HAP-1 (cell line): ENCODE measurements around the gene IGLL5.
A peak's percentile ranks its signal among the peaks of the same experiment; 100 is the strongest.

ENCODE experiments used
- DNase-seq, 2 experiments: peaks; one replicate each; pipeline ENCODE4 v3.0.0-alpha.2; 2016 to 2020; ENCODE audit warnings: low spot score in 2 of 2
- H3K27me3 ChIP-seq: fragments of 250-450 bp; sonication (Bioruptor Pico); 2 replicates; pipeline ENCODE4 v1.5.1; 2020; ENCODE audit warnings: low read depth, mild to moderate bottlenecking, moderate library complexity
- H3K36me3 ChIP-seq: fragments of 250-450 bp; sonication (Bioruptor Pico); replicated peaks from 2 replicates; pipeline ENCODE4 v1.5.1; 2020; ENCODE audit warnings: mild to moderate bottlenecking
- H3K4me1 ChIP-seq: fragments of 250-450 bp; sonication (Bioruptor Pico); 2 replicates; pipeline ENCODE4 v1.5.1; 2020; ENCODE audit warnings: mild to moderate bottlenecking
- H3K4me3 ChIP-seq: fragments of 250-450 bp; sonication (Bioruptor Pico); 2 replicates; pipeline ENCODE4 v1.5.1; 2020; ENCODE audit warnings: mild to moderate bottlenecking, moderate library complexity
- H3K9me3 ChIP-seq: fragments of 250-450 bp; sonication (Bioruptor Pico); 2 replicates; pipeline ENCODE4 v1.5.1; 2020; ENCODE audit warnings: mild to moderate bottlenecking, moderate library complexity
- in situ Hi-C: fragments of 300-500 bp; cut with MboI; formaldehyde crosslinking; loops from 3 replicates; pipeline ENCODE4 v1.14.3; 2020; ENCODE audit warnings: low sequenced_read_pairs, inconsistent platforms, mixed read lengths

The IGLL5 gene

DNA sequence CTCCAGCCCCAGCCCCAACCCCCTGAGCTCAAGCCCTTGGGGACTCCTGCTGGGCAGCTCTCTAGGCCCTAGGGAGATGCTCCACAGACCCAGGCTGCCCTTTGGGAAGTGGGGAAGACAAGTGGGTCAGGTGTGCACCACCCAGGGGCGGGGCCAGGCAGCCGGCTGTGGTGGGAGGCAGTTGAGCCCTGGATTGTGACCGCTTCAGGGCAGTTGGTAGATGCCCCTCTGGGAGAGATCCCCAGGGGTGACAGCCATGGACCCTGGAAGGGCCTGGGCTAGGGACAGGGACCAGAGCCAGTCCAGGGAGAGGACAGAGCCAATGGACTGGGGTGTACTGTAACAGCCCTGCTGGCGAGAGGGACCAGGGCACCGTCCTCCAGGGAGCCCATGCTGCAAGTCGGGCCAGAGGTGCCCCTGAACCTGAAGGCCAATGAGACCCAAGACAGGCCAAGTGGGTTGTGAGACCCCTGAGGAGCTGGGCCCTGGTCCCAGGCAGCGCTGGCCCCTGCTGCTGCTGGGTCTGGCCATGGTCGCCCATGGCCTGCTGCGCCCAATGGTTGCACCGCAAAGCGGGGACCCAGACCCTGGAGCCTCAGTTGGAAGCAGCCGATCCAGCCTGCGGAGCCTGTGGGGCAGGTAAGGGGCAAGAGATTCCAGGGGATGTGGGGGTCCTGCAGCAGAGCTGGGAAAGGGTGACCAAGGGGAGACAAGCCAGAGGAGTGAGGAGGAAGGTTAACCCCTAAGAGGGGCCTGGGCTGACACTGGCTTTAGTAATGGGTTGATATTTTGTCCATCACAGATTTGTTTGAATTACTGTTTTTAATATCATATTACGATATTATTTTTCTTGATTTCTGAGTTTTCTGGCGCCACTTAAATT is at the start of gene IGLL5:
TSS of gene IGLL5 (plus strand) at position 196 of the 883 bp plus-strand sequence. CDS start at position 434, 238 bp downstream.
- H3K4me1 ChIP-seq = no peaks in the 10 kb centered on the region
- H3K4me3 ChIP-seq = no peak within 1 kb of the TSS
- peaks cover 34% of the 10 kb centered on the region for H3K27me3 ChIP-seq
- no peaks in the 10 kb centered on the region for H3K36me3 ChIP-seq
- no peak for DNase-seq
- in situ Hi-C loops = loop anchor here (10.0 kb wide), 1 partner anchor 293 kb away; no protein-coding TSS in a partner anchor
- H3K9me3 ChIP-seq = no peaks in the 10 kb centered on the region

DNA sequence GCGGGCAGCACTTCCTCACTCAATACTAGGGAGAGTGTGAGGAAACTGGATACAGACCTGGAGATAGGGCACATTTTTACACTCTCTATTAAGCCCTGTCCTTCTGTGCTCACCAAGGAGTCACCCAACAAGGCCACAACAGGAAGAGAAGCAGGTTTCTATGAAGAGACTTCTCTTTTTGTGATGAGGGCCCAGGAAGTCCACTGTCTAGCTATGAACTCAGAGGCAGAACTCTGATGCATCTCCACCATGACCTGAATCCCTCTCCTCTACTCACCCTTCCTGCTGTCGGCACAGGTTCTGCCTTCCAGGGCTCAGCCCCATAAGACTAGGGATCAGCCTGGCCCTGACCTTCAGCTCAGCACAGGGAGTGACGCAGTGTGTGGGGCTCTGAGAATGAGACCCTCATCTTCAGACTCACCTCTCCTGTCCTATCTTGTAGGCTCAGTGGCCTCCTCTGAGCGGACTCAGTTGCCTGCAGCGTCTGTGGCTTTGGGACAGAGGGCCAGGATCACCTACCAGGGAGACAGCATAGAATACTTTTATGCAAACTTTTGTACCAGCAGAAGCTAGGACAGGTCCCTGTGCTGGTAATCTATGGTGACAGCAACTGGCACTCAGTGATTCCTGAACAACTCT is 49.3 kb upstream of the IGLL5 start:
- H3K4me1 ChIP-seq = no peaks in the 10 kb centered on the region
- no peak for DNase-seq
- H3K36me3 ChIP-seq = no peaks in the 10 kb centered on the region
- peaks cover 12% of the 10 kb centered on the region for H3K27me3 ChIP-seq
- H3K4me3 ChIP-seq = no peak overlapping the region
- no peaks in the 10 kb centered on the region for H3K9me3 ChIP-seq
- in situ Hi-C loops = no loop called here

- no peak overlapping the region for H3K4me3 ChIP-seq
- no peak for DNase-seq
- H3K9me3 ChIP-seq = no peaks in the 10 kb centered on the region
- peaks cover 13% of the 10 kb centered on the region for H3K27me3 ChIP-seq
- in situ Hi-C loops = loop anchor here (10.0 kb wide), 1 partner anchor 285 kb away; no protein-coding TSS in a partner anchor
- no peaks in the 10 kb centered on the region for H3K4me1 ChIP-seq
- no peaks in the 10 kb centered on the region for H3K36me3 ChIP-seq
Observed at GRCh38 chr22:22839570-22840314, 47.9 kb upstream of the IGLL5 start.

GRCh38 chr22:22840780-22841179 is 46.8 kb upstream of the IGLL5 start:
- H3K36me3 ChIP-seq = no peaks in the 10 kb centered on the region
- in situ Hi-C loops = loop anchor here (10.0 kb wide), 1 partner anchor 284 kb away; no protein-coding TSS in a partner anchor
- no peaks in the 10 kb centered on the region for H3K9me3 ChIP-seq
- H3K4me3 ChIP-seq = no peak overlapping the region
- H3K27me3 ChIP-seq = peaks cover 15% of the 10 kb centered on the region
- DNase-seq = no peak
- no peaks in the 10 kb centered on the region for H3K4me1 ChIP-seq

DNA sequence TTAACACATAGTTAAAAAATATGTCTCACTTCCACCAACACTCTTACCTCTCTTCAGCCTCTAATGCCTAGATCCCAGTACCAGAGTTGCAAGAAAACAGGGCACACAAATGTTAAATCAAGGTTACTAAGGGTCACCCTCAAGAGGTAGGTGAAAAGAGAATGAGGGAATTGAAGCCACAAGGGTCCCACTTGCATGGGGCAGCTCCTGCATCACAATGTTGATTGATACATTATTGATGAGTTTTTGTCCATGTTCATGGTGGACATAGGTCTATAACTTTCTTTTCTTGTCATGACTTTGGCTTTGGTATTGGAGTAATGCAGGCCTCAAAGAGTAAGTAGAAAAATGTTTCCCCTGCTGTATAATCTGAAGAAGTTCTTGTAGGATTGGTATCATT is 46.0 kb upstream of the IGLL5 start:
- in situ Hi-C loops = loop anchor here (10.0 kb wide), 1 partner anchor 283 kb away; no protein-coding TSS in a partner anchor
- no peak for DNase-seq
- Histone ChIP-seq H3K27me3 (peaks cover 16% of the 10 kb centered on the region), H3K9me3 (no peaks in the 10 kb centered on the region), H3K4me1 (no peaks in the 10 kb centered on the region), H3K36me3 (no peaks in the 10 kb centered on the region), H3K4me3 (no peak overlapping the region)

- Histone ChIP-seq H3K36me3 (no peaks in the 10 kb centered on the region), H3K27me3 (peaks cover 16% of the 10 kb centered on the region), H3K4me1 (no peaks in the 10 kb centered on the region), H3K9me3 (no peaks in the 10 kb centered on the region), H3K4me3 (no peak overlapping the region)
- no peak for DNase-seq
- in situ Hi-C loops = loop anchor here (10.0 kb wide), 1 partner anchor 283 kb away; no protein-coding TSS in a partner anchor
Observed at GRCh38 chr22:22842085-22842484, 45.5 kb upstream of the IGLL5 start.

GRCh38 chr22:22843848-22844247 is 43.8 kb upstream of the IGLL5 start:
- peaks cover 32% of the 10 kb centered on the region for H3K27me3 ChIP-seq
- no peaks in the 10 kb centered on the region for H3K4me1 ChIP-seq
- in situ Hi-C loops = loop anchor here (10.0 kb wide), 1 partner anchor 281 kb away; no protein-coding TSS in a partner anchor

DNA sequence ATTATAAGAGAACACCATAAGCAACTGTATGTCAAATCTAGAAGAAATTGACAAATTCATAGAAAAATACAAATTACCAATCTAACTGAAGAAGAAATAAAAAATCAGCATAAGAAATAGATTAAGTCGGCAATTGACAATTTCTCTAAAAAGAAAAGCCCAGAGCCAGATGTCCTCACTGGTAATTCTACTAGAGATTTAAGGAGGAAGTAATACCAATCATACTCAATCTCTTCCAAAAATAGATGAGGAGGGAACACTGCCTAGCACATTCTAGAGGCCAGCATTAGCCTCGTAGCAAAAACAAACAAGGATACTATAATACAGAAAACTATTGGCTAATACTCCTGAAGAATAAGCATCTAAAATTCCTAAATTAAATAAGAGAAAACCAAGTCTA is 40.4 kb upstream of the IGLL5 start:
- Histone ChIP-seq H3K4me1 (no peaks in the 10 kb centered on the region), H3K4me3 (no peak overlapping the region), H3K27me3 (peaks cover 30% of the 10 kb centered on the region), H3K9me3 (no peaks in the 10 kb centered on the region), H3K36me3 (no peaks in the 10 kb centered on the region)
- DNase-seq = no peak
- in situ Hi-C loops = loop anchor here (10.0 kb wide), 1 partner anchor 278 kb away; no protein-coding TSS in a partner anchor

More at GRCh38 chr22:22843848-22844247, 43.8 kb upstream of the IGLL5 start:
- H3K36me3 ChIP-seq = no peaks in the 10 kb centered on the region
- H3K9me3 ChIP-seq = no peaks in the 10 kb centered on the region
- no peak overlapping the region for H3K4me3 ChIP-seq
- no peak for DNase-seq

GRCh38 chr22:22848364-22848866 is 39.2 kb upstream of the IGLL5 start:
- Histone ChIP-seq H3K4me1 (no peaks in the 10 kb centered on the region), H3K36me3 (no peaks in the 10 kb centered on the region), H3K27me3 (peaks cover 30% of the 10 kb centered on the region), H3K9me3 (no peaks in the 10 kb centered on the region), H3K4me3 (no peak overlapping the region)
- DNase-seq = peak; percentile 26 to 82
- in situ Hi-C loops = loop anchor here (10.0 kb wide), 1 partner anchor 276 kb away; no protein-coding TSS in a partner anchor

- Histone ChIP-seq H3K36me3 (no peaks in the 10 kb centered on the region), H3K27me3 (peaks cover 36% of the 10 kb centered on the region), H3K9me3 (no peaks in the 10 kb centered on the region), H3K4me3 (no peak overlapping the region), H3K4me1 (no peaks in the 10 kb centered on the region)
- in situ Hi-C loops = loop anchor here (10.0 kb wide), 2 partner anchors 105 to 275 kb away; no protein-coding TSS in a partner anchor
- no peak for DNase-seq
Observed at GRCh38 chr22:22849640-22850610, 37.7 kb upstream of the IGLL5 start.

- Histone ChIP-seq H3K9me3 (no peaks in the 10 kb centered on the region), H3K36me3 (no peaks in the 10 kb centered on the region), H3K27me3 (peaks cover 26% of the 10 kb centered on the region), H3K4me3 (no peak overlapping the region), H3K4me1 (no peaks in the 10 kb centered on the region)
- in situ Hi-C loops = loop anchor here (10.0 kb wide), 1 partner anchor 103 kb away; no protein-coding TSS in a partner anchor
- DNase-seq = no peak
Observed at GRCh38 chr22:22851969-22852368, 35.6 kb upstream of the IGLL5 start.

DNA sequence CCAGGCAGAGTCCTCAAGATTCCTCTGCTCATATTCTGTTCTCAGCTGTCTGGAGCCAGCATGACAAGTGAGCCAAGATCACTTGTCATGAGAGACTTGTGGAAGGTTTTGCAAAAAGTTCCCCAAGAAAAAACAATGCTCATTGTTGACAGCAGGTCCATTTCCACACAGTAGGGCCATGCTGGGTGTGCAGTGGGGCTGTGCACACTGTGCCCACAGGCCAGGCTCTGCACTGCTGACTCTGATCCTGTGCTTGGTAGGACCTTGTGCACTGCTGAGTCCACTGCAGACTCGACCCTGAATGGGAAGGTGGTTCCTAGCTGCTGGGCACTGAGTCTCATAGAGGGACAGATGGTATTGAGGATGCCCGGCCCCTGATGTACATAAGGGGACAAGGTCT is 33.9 kb upstream of the IGLL5 start:
- Histone ChIP-seq H3K27me3 (peaks cover 9% of the 10 kb centered on the region), H3K9me3 (no peaks in the 10 kb centered on the region), H3K36me3 (no peaks in the 10 kb centered on the region), H3K4me1 (no peaks in the 10 kb centered on the region), H3K4me3 (no peak overlapping the region)
- DNase-seq = no peak
- in situ Hi-C loops = loop anchor here (10.0 kb wide), 1 partner anchor 101 kb away; no protein-coding TSS in a partner anchor
